Measurements from ENCODE around the gene MS4A10.
A peak's percentile ranks its signal among the peaks of the same experiment; 100 is the strongest.
"Not testable (repeated sequence)": the region's sequence is repeated elsewhere in the genome, so short reads cannot be mapped to it uniquely, and the experiment has no call there.

MS4A10 gene

DNA sequence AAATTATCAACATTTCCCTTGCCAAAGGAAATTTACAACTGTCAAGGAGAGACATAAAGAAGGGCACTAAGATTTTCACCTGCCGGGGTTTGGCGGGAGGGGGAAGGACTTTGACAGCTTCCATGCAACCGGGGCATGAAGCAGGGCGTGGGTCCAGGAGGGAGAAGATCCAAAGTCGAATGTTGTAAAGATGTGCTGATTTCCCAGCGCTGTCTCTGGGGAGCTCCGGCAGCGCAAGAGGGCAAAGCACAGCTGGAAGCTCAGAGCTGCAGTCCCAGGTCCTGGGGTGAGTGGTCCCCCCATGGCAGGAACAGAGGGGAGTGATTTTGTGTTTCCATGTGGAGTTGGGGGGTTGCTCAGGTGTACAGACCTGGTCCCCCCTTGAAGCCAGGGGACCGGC lies at the start of gene MS4A10:
Gene MS4A10, plus strand, starts transcription at position 198 of the 400 bp plus-strand sequence. CDS start 5,003 bp downstream, outside the sequence.
- DNase-seq: no peak

GRCh38 chr11:60739114-60739513 lies 46.0 kb upstream of the MS4A10 start:
- no peak for DNase-seq

- no peak for DNase-seq
These were observed 44.6 kb upstream of the MS4A10 start for GRCh38 chr11:60740573-60740972.

DNA sequence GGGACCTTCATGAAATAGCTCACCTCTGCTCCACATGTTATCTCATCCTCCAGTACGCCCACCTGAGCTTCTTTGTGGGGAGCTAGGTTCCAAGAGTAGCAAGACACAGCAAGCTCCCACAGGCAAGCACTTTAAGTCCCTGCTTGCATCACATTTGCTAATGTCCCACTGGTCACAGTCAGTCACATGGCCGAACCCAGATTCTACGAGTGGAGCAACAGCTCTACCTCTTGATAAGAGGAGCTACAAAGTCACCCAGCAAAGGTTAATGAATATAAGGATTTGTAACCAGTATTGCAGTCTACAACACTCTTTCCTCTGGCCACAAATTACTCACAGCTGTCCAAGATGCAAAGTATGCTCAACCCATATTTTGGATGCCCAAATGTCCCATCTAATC lies 43.7 kb upstream of the MS4A10 start:
- no peak for DNase-seq

DNA sequence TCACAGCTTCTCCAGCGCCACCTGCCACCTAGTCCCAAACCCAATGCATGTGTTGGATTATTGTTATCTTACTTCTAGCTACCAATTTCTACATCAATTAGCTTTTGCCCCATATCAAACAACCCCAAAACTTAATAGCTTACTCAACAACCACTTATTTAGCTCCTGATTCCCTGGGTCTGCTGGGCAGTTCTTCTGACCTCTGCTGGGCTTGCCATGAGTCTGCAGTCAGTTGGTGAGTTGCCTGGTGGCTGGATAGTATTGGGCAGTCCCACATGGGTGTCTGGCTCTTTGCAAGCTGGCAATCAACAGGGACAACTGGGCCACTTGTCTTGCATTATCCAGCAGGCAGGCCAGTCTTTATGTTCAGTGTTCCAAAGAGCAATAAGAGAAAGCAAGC lies 42.1 kb upstream of the MS4A10 start:
- no peak for DNase-seq

DNA sequence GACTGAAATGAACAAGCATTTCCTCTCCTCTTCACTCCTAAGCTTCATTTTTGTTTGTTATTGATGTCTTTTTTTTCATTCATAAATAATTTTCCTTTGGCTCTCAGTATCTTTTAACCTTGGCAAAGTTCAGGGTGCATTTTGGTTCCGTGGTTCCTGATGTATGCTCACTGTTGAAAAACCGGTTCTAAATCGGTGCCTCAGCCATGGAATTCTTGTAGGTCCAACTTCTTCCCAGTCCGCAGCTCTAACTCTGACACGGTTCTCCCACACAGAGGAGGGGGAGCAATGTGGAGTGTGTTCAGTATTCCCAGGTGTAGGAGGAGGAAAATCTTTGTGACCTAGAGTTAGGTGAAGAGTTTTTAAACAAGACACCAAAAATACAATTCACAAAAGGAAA lies 41.0 kb upstream of the MS4A10 start:
- DNase-seq: no peak

DNA sequence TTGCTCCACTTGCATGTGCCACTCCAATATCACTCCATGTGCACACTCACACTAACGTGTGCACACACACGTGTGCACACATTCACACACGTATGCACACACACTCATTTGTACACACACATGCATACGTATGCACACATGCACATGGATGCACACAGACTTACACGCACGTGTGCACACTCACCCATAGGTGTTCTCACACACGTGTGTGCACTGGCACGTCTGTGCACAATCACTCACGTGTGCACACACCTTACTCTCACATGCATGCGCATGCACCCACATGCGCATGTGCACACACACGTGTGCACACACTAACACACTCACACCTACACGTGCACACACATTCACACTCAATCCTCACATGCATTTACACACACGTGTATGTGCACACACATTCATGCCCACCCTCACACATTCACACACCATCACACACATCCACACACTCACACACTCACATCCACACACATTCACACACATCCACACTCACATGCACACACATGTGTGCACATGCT lies 37.7 kb upstream of the MS4A10 start:
- DNase-seq: no peak

- no peak for DNase-seq
These were observed 36.9 kb upstream of the MS4A10 start for GRCh38 chr11:60748225-60748624.

DNA sequence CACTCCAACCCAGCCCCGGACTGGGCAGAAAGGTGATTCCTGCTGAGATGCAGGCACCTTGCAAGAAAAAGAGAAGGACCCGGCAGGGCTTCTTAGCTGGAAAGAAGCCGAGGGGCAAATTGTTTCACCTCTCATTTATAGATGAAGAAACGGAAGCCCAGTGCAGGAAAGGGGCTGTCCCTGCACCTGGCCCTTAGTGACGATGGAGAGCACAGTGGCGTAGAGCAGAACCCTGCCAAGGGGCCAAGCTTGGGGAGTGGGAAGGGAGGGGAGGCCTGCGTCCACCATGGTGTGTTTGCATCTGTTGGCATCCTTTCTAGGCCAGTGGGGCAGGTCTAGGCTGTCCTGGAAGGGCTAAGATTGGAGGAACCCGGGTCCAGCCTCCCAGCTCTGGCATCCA lies 36.3 kb upstream of the MS4A10 start:
- DNase-seq: no peak

DNA sequence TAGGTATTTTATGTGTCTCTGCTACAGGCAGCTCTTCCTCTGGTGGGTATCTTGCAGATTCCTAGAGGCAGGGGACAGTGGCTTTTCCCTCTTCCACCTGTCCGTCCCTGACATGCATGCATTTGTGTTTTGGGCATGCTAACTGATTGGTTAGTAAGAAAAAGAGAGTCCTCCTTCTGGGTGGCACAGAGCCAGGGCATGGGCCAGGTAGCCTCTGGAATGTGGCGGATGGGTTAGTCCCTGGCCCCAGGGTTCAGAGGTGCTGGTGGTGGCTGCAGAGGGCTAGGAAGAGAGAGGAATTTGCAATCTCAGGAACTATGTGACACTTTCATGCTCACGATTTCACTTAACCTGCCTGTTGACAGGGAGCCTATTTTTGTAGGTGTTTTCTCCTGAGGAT lies 34.2 kb upstream of the MS4A10 start:
- no peak for DNase-seq

- DNase-seq: no peak
These were observed 31.8 kb upstream of the MS4A10 start for GRCh38 chr11:60753309-60753708.

- DNase-seq: no peak
These were observed 30.2 kb upstream of the MS4A10 start for GRCh38 chr11:60754887-60755286.

DNA sequence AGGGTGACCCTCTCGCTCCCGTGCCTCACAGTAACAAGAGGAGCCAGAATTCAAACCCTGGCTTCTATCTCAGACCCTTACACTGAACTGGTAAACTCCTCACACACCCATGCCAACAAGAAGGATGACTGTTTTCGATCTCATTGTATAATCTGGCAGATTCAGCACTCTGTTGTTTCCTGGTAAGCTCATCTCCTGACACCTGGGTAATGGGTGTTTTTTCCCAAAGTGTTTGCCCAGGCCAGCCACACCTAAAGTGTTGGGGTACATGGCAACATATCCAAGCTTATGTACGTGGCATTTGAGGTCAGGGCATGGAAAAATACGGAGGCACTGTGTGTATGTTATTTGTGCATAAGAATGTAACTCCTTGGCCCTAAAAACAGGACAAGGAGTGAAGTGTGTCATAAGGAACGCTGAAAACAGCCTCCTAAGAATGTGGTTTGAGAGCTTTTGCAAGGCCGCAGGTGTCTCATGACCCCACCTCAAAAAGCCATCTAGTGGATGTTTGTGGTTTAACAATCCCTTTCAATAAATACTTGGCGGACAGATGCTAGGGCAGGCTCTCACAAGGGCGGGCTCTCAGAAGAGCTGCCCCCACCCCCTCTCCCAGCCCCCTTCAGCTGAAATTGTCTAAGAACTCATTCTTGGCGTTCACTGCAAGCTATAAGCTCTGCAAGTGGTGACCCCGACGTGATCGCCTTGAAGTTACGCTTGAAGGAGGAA lies 28.7 kb upstream of the MS4A10 start, which contains the start of gene MS4A15:
Gene MS4A15, plus strand, starts transcription at position 561 of the 726 bp plus-strand sequence. CDS start 6,867 bp downstream, outside the sequence.
- DNase-seq: peak; percentile 68

GRCh38 chr11:60757231-60757800 lies 27.8 kb upstream of the MS4A10 start:
- DNase-seq: no peak

GRCh38 chr11:60758671-60759070 lies 26.5 kb upstream of the MS4A10 start:
- not testable (repeated sequence) for DNase-seq

DNA sequence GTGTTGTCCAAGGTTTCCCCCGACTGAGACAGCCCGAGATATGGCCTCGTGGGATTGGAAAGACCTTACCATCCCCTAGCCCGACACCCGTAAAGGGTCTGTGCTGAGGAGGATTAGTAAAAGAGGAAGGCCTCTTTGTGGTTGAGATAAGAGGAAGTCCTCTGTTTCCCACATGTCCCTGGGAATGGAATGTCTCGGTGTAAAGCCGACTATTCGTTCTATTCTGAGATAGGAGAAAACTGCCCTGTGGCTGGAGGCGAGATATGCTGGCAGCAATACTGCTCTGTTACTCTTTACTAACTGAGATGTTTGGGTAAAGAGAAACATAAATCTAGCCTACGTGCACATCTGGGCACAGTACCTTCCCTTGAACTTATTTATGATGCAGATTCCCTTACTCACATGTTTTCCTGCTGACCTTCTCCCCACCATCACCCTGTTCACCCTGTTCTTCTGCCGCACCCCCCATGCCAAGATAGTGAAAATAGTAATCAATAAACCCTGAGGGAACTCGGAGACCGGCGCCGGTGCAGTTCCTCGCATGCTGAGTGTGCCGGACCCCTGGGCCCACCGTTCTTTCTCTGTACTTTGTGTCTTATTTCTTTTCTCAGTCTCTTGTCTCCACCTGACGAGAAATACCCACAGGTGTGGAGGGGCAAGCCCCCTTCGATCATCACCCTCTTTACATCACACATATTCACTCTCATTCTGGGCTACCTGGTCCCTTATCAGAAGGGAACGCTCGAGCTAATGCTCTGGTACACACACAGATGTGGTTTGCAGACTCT lies 25.5 kb upstream of the MS4A10 start:
- DNase-seq: not testable (repeated sequence)

GRCh38 chr11:60761436-60762190 lies 23.5 kb upstream of the MS4A10 start:
- no peak for DNase-seq

DNA sequence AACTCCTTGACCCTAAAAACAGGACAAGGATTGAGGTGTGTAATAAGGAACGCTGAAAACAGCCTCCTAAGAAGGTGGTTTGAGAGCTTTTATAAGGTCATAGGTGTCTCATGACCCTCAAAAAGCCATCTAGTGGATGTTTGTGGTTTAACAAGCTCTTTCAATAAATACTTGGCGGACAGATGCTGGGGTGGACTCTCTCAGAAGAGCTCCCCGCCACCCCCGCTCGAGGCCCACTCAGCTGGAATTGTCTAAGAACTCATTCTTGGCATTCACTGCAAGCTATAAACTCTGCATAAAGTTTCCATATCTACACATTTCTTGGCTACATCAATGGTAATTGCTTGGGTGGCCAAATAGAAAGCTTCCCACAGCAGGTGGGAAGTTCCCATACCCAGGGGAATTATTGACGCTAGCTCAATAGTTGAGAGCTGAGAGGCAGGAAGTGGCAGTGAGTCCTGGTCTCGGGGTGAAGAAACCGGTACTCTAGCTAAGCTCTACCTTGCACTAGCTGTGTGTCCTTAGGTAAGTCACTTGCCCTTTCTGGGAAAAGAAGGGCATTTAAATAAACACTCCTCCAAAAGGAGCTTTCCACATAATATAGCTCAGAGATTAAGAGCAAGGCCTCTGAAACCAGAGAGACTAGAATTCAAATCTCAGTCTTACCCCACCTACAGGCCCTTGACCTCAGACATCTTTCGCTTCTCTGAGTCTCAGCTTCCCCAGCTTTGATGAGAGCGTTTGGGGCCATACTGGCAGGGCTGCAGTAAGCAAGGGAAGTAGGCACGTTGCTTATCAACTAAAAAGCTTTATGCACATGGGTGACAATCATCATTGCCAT lies 22.1 kb upstream of the MS4A10 start:
- peak; percentile 38 for DNase-seq

- DNase-seq: no peak
These were observed 21.3 kb upstream of the MS4A10 start for GRCh38 chr11:60763692-60764369.

DNA sequence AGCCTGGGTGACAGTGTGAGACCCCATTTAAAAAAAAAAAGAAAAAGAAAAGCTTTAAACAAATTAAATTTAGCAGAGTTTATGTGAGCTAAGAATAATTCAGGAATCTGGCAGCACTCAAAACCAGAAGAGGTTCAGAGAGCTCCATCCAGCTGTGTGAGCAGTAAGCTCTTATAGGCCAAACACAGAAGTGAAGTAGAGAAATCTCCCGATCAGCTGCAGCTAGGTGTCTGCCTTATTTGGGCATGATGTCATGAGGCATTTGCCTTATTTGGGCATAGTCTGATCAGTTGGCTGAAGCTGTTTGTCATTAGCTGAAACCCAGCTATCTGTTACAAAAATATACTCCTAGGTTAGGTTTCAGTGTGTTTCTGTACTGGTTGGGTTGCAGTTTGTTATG lies 20.3 kb upstream of the MS4A10 start:
- no peak for DNase-seq

DNA sequence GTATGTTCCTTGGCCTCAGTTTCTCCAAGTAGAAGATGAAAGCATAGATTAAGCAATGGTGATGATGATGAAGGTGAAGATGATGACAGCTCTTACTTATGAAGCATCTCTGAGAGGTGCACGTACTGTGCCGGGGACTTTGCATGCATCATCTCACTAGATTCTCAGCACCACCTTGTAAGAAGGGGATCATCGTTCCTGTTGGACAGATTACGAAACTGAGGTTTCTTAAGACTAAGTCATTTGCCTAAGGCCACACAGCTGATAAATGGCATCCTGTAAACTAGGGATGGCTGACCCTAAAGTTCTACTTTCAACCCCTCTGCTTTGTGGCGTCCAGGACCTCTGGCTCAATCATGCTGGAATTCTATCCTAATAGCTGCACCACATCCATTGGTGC lies 19.8 kb upstream of the MS4A10 start:
- no peak for DNase-seq

Data from RPMI8226 (cell line).